Stimulated activated CD4-positive, alpha-beta T cell treated with anti-CD3 and anti-CD28 coated beads, Interleukin-2, amount 100 ng/mL, for 48 hours (primary cell): ENCODE measurements around the gene PRDM15.

Source experiments
- DNase-seq, 2 donors: peaks; one replicate each; pipeline ENCODE4 v3.0.0-alpha.2; 2020

The PRDM15 gene

GRCh38 chr21:41907496-41908258, 28.5 kb upstream of the PRDM15 start:
- DNase-seq = no peak

- no peak for DNase-seq
Measured at GRCh38 chr21:41906770-41907169, 27.6 kb upstream of the PRDM15 start.

GRCh38 chr21:41903559-41904351, 24.6 kb upstream of the PRDM15 start:
- no peak for DNase-seq

GRCh38 chr21:41902946-41903345, 23.8 kb upstream of the PRDM15 start:
- no peak for DNase-seq

- no peak for DNase-seq
Measured at GRCh38 chr21:41901782-41902181, 22.6 kb upstream of the PRDM15 start.

- DNase-seq = peak; percentile 35 to 36
Measured at GRCh38 chr21:41901099-41901498, 22.0 kb upstream of the PRDM15 start.

- DNase-seq = no peak
Measured at GRCh38 chr21:41900401-41900800, 21.3 kb upstream of the PRDM15 start.

- DNase-seq = peak; percentile 37 to 44
Measured at GRCh38 chr21:41899426-41900202, 20.5 kb upstream of the PRDM15 start.

- DNase-seq = no peak
Measured at GRCh38 chr21:41898998-41899397, 19.9 kb upstream of the PRDM15 start.

- DNase-seq = no peak
Measured at GRCh38 chr21:41897700-41898099, 18.6 kb upstream of the PRDM15 start.

GRCh38 chr21:41897047-41897669, 18.0 kb upstream of the PRDM15 start:
- no peak for DNase-seq

- peak in 1 of 2 donors; percentile 21 for DNase-seq
Measured at GRCh38 chr21:41895643-41896493, 16.7 kb upstream of the PRDM15 start.

GRCh38 chr21:41894922-41895557, 15.9 kb upstream of the PRDM15 start:
- DNase-seq = no peak

- DNase-seq = no peak
Measured at GRCh38 chr21:41894511-41894910, 15.4 kb upstream of the PRDM15 start.

- no peak for DNase-seq
Measured at GRCh38 chr21:41892726-41893125, 13.6 kb upstream of the PRDM15 start.

GRCh38 chr21:41891132-41891531, 12.0 kb upstream of the PRDM15 start:
- DNase-seq = no peak

GRCh38 chr21:41890355-41890754, 11.2 kb upstream of the PRDM15 start:
- DNase-seq = no peak

GRCh38 chr21:41888749-41889376, 9.7 kb upstream of the PRDM15 start:
- DNase-seq = no peak

GRCh38 chr21:41887667-41888066, 8.5 kb upstream of the PRDM15 start:
- DNase-seq = no peak

- no peak for DNase-seq
Measured at GRCh38 chr21:41886328-41886727, 7.2 kb upstream of the PRDM15 start.
